Activated CD4-positive, alpha-beta memory T cell treated with anti-CD3 and anti-CD28 coated beads, Interleukin-2, amount 10 ng/mL, durations not matched to agents 7 days and 5 days (primary cell): ENCODE results near the gene AVP. TPM values are rescaled to one million over a fixed set of nuclear protein-coding genes. Genes with fewer than 3 reads are reported as not detected.
"Not testable (repeated sequence)": the region's sequence is repeated elsewhere in the genome, so short reads cannot be mapped to it uniquely, and the experiment has no call there.

Source experiments
- CTCF ChIA-PET: fragments of 350-600 bp; sonication (Branson Sonifier 250); formaldehyde crosslinking; loops from one replicate; lab custom pipeline; 2021; ENCODE audit warnings: antibody characterized with exemption, inconsistent platforms; lab: Charles Lee
- POLR2A ChIA-PET: fragments of 350-600 bp; sonication (Branson Sonifier 250); formaldehyde crosslinking; loops from one replicate; lab custom pipeline; 2021; ENCODE audit warnings: antibody characterized with exemption; lab: Charles Lee
- DNase-seq: peaks from one replicate; pipeline ENCODE4 v3.0.0-alpha.2; 2020
- H3K27ac Mint-ChIP-seq: one replicate; pipeline ENCODE4 v1.8.0; 2021; ENCODE audit warnings: mild to moderate bottlenecking, mixed read lengths
- H3K27me3 Mint-ChIP-seq: one replicate; pipeline ENCODE4 v1.8.0; 2021; ENCODE audit warnings: mixed read lengths
- H3K36me3 Mint-ChIP-seq: one replicate; pipeline ENCODE4 v1.8.0; 2021; ENCODE audit warnings: low read depth, mixed read lengths
- H3K4me1 Mint-ChIP-seq: one replicate; pipeline ENCODE4 v1.8.0; 2021; ENCODE audit warnings: mixed read lengths
- H3K4me3 Mint-ChIP-seq: one replicate; pipeline ENCODE4 v1.8.0; 2021; ENCODE audit warnings: mild to moderate bottlenecking, mixed read lengths
- H3K9me3 Mint-ChIP-seq: one replicate; pipeline ENCODE4 v1.8.0; 2021; ENCODE audit warnings: mixed read lengths
- total RNA-seq, 2 experiments: library from RNA; stranded (reverse); gene quantifications; one replicate each; pipeline ENCODE4 v1.2.3, GENCODE V29; 2021

The AVP gene
- not detected for total RNA-seq

GRCh38 chr20:3084283-3084985 lies at the start of gene AVP:
Gene AVP, minus strand, starts transcription at chr20:3084724. Its CDS starts 50 bp downstream, at chr20:3084674.
- Mint-ChIP-seq H3K4me1 (peaks cover 10% of the 10 kb centered on the region), H3K9me3 (no peaks in the 10 kb centered on the region), H3K36me3 (no peaks in the 10 kb centered on the region), H3K27me3 (peaks cover 55% of the 10 kb centered on the region), H3K4me3 (no peak within 1 kb of the TSS), H3K27ac (no peak within 1 kb of the TSS)
- no peak for DNase-seq
- ChIA-PET CTCF (interaction anchor here (0.6 kb wide), 1 partner anchor 31 kb away, joined by 3 read pairs; no protein-coding TSS in a partner anchor), POLR2A (no interaction called here)

GRCh38 chr20:3134151-3134550 lies 49.6 kb upstream of the AVP start:
- H3K27ac Mint-ChIP-seq: no peak overlapping the region
- H3K4me1 Mint-ChIP-seq: no peaks in the 10 kb centered on the region
- CTCF ChIA-PET: no interaction called here
- H3K27me3 Mint-ChIP-seq: no peaks in the 10 kb centered on the region
- H3K4me3 Mint-ChIP-seq: no peak overlapping the region
- H3K9me3 Mint-ChIP-seq: no peaks in the 10 kb centered on the region
- DNase-seq: no peak
- peaks cover 7% of the 10 kb centered on the region for H3K36me3 Mint-ChIP-seq
- POLR2A ChIA-PET: no interaction called here

GRCh38 chr20:3133155-3133554 lies 48.6 kb upstream of the AVP start:
- Mint-ChIP-seq H3K9me3 (no peaks in the 10 kb centered on the region), H3K4me1 (no peaks in the 10 kb centered on the region), H3K27me3 (no peaks in the 10 kb centered on the region), H3K36me3 (peaks cover under 1% of the 10 kb centered on the region), H3K4me3 (no peak overlapping the region), H3K27ac (no peak overlapping the region)
- ChIA-PET POLR2A (interaction anchor here (0.6 to 0.9 kb wide), 2 partner anchors 25 to 46 kb away, joined by 3 to 4 read pairs; no protein-coding TSS in a partner anchor), CTCF (no interaction called here)
- no peak for DNase-seq

- Mint-ChIP-seq H3K9me3 (no peaks in the 10 kb centered on the region), H3K4me1 (no peaks in the 10 kb centered on the region), H3K27me3 (no peaks in the 10 kb centered on the region), H3K4me3 (no peak overlapping the region), H3K27ac (no peak overlapping the region), H3K36me3 (peaks cover 13% of the 10 kb centered on the region)
- CTCF ChIA-PET: interaction anchor here (0.7 to 1.6 kb wide), 2 partner anchors 15 to 401 kb away, joined by 3 to 8 read pairs; no protein-coding TSS in a partner anchor
- POLR2A ChIA-PET: no interaction called here
- no peak for DNase-seq
These were observed 45.6 kb upstream of the AVP start for GRCh38 chr20:3130051-3130600.

- peaks cover 17% of the 10 kb centered on the region for H3K36me3 Mint-ChIP-seq
- no peaks in the 10 kb centered on the region for H3K27me3 Mint-ChIP-seq
- H3K27ac Mint-ChIP-seq: no peak overlapping the region
- no peak for DNase-seq
- ChIA-PET CTCF (interaction anchor here (0.6 to 1.4 kb wide), 2 partner anchors 13 to 190 kb away, joined by 5 to 7 read pairs; no protein-coding TSS in a partner anchor), POLR2A (no interaction called here)
- H3K4me1 Mint-ChIP-seq: peaks cover 2% of the 10 kb centered on the region
- H3K4me3 Mint-ChIP-seq: no peak overlapping the region
- H3K9me3 Mint-ChIP-seq: peaks cover 4% of the 10 kb centered on the region
These were observed 44.6 kb upstream of the AVP start for GRCh38 chr20:3129094-3129493.

- no peak overlapping the region for H3K27ac Mint-ChIP-seq
- CTCF ChIA-PET: interaction anchor here (1.4 kb wide), 1 partner anchor 12 kb away, joined by 5 read pairs; no protein-coding TSS in a partner anchor
- H3K4me3 Mint-ChIP-seq: no peak overlapping the region
- POLR2A ChIA-PET: interaction anchor here (0.7 kb wide), 1 partner anchor 29 kb away, joined by 3 read pairs; no protein-coding TSS in a partner anchor
- DNase-seq: no peak
- H3K27me3 Mint-ChIP-seq: no peaks in the 10 kb centered on the region
- H3K36me3 Mint-ChIP-seq: peaks cover 20% of the 10 kb centered on the region
- peaks cover 7% of the 10 kb centered on the region for H3K4me1 Mint-ChIP-seq
- H3K9me3 Mint-ChIP-seq: peaks cover 5% of the 10 kb centered on the region
These were observed 43.9 kb upstream of the AVP start for GRCh38 chr20:3128275-3128984.

- no peak for DNase-seq
- H3K27me3 Mint-ChIP-seq: no peaks in the 10 kb centered on the region
- peaks cover 38% of the 10 kb centered on the region for H3K36me3 Mint-ChIP-seq
- POLR2A ChIA-PET: no interaction called here
- CTCF ChIA-PET: interaction anchor here (0.6 kb wide), 1 partner anchor 9 kb away, joined by 3 read pairs; no protein-coding TSS in a partner anchor
- no peak overlapping the region for H3K4me3 Mint-ChIP-seq
- H3K4me1 Mint-ChIP-seq: peaks cover 26% of the 10 kb centered on the region
- H3K9me3 Mint-ChIP-seq: peaks cover 6% of the 10 kb centered on the region
- no peak overlapping the region for H3K27ac Mint-ChIP-seq
These were observed 42.0 kb upstream of the AVP start for GRCh38 chr20:3126527-3126859.

GRCh38 chr20:3125776-3126526 lies 41.4 kb upstream of the AVP start:
- DNase-seq, POLR2A ChIA-PET, H3K27me3 Mint-ChIP-seq, H3K27ac Mint-ChIP-seq, H3K4me3 Mint-ChIP-seq, H3K9me3 Mint-ChIP-seq, CTCF ChIA-PET: not testable (repeated sequence)
- Mint-ChIP-seq H3K4me1 (peaks cover 31% of the 10 kb centered on the region), H3K36me3 (peaks cover 44% of the 10 kb centered on the region)

- H3K9me3 Mint-ChIP-seq, H3K27ac Mint-ChIP-seq, H3K4me3 Mint-ChIP-seq, DNase-seq, POLR2A ChIA-PET, CTCF ChIA-PET, H3K27me3 Mint-ChIP-seq: not testable (repeated sequence)
- Mint-ChIP-seq H3K4me1 (peaks cover 36% of the 10 kb centered on the region), H3K36me3 (peaks cover 49% of the 10 kb centered on the region)
These were observed 40.4 kb upstream of the AVP start for GRCh38 chr20:3124773-3125560.

- CTCF ChIA-PET, H3K4me3 Mint-ChIP-seq, DNase-seq, H3K27me3 Mint-ChIP-seq, H3K9me3 Mint-ChIP-seq: not testable (repeated sequence)
- POLR2A ChIA-PET: interaction anchor here (2.4 kb wide), 1 partner anchor 33 kb away, joined by 5 read pairs; no protein-coding TSS in a partner anchor
- Mint-ChIP-seq H3K4me1 (peaks cover 36% of the 10 kb centered on the region), H3K27ac (peak overlapping the region; percentile 71), H3K36me3 (peaks cover 52% of the 10 kb centered on the region)
These were observed 39.6 kb upstream of the AVP start for GRCh38 chr20:3124163-3124562.

GRCh38 chr20:3123542-3123941 lies 39.0 kb upstream of the AVP start:
- Mint-ChIP-seq H3K4me1 (peaks cover 36% of the 10 kb centered on the region), H3K27ac (peak overlapping the region; percentile 71), H3K27me3 (no peaks in the 10 kb centered on the region), H3K9me3 (peaks cover 6% of the 10 kb centered on the region), H3K4me3 (no peak overlapping the region), H3K36me3 (peaks cover 52% of the 10 kb centered on the region)
- no peak for DNase-seq
- ChIA-PET CTCF (no interaction called here), POLR2A (interaction anchor here (0.9 to 2.4 kb wide), 2 partner anchors 22 to 34 kb away, joined by 4 to 5 read pairs; no protein-coding TSS in a partner anchor)
